CD4-positive, alpha-beta T cell treated with Interleukin-15 for 4 hours (primary cell): ENCODE measurements around the gene CACNA2D1.
"Not testable (repeated sequence)": the region's sequence is repeated elsewhere in the genome, so short reads cannot be mapped to it uniquely, and the experiment has no call there.

Source experiments
- DNase-seq: peaks from one replicate; pipeline ENCODE4 v3.0.0-alpha.2; 2020; ENCODE audit warnings: low spot score

Gene CACNA2D1

DNA sequence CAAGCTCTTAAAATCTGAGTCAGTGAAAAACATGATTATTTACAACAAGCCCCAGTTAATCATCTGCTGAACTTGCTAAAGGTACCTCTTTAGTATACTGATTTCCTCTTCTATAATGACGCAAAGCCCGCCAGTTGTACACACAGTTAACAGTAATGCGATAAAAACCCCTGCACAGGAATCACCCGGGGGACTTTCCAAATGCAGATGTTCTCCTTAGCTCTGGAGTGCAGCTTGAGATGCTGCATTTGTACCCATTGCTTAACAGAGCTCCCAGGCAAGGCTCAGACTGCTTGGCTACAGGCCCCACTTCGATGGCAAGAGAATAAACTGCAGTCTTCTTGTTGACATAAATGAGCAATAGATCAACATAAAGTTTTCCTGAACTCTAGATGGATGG, 394.1 kb downstream of the CACNA2D1 start:
- DNase-seq, result no peak

DNA sequence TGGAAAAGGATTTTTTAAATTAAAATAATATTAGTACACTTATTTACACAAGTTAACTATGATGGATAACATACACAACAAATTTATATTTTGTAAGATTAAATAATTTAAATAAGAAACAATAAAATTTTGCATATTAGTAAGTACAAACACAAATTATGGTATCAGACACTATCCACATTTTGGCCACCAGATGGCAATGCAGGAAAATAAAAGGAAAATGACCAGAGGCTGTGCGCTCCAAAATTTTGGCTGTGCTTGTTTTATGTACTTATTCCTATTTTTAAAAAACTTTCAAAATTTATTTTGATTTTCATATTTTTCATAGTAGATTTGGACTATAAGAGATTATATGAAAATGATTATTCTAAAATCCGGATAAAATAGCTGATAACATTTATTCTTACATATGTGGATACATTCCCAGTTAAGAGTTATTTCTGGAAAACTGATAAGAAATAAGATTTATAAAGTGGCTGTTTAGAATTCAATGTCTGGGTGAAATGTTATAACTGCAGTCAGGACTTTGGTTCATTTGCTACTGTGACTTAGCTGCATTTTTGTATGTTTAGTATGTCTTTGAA, 399.0 kb downstream of the CACNA2D1 start:
- no peak for DNase-seq

DNA sequence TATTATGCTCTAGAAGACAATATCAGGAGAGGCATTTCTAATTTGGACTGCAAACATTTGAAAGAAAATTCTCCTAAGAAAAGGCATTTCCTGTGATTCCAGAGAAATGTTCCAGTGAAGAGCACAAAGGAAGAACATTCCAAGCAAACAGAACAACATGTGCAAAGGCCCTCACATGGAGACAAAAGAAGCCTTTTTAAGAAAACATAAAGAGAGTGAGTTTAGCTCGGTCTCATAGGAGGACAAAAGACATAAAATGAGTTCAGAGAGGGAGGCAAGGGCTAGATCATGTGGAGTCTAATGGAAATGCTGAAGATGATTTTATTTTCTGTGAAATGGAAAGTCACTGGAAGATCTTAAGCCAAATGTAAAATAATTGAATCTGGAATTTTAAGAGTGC, 404.0 kb downstream of the CACNA2D1 start:
- no peak for DNase-seq

DNA sequence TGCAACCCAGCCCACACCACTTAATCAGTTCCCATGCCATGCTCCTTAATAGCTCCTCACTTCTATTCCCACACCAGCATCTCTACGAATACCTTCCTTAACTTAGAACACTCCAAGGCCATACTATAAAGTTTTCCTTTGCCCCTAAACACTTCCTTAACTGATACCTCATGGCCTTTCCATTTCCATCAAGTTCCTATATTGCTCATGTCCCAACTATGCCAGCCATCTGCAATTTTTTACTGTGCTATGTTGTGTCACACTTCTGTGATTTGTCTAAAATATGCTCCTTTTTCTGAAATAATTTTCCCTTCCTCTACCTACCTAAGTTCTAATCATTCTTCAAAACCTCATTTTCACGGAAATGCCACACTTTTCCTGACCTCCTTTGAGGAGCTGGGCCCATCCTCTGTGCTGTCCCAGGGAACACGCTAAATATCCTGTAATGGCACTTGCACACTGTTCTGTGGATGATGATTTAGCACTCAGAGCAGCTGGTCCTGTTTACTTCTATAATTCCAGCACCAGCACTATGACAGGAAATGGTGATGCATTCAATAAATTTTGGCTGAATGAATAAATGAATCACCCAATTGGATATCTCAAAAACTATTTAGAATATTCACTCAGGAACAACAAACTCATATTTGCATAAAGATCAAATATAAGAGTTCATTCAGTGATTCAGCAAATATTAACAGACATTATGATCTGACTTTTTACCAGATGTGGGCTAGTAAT, 407.3 kb downstream of the CACNA2D1 start:
- DNase-seq, result no peak

DNA sequence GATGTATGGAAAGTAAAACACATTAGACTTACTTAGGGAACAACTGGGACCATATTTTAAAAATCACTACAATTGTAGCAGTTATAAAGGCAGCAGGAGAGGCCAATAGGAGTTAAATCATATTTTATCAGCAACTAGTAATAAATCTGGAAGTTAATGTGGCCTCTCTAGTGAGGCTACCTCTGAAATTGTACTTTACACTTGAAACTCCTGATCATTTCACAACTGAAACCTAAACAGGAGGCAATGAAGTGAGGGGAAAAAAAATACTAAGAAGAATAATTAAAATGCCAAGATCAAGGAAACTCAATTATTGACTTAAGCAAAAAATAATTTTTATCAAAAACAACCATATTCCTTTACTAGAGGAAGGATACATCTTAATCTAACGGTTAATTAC, 408.1 kb downstream of the CACNA2D1 start:
- no peak for DNase-seq

- no peak for DNase-seq
These were observed 410.7 kb downstream of the CACNA2D1 start for GRCh38 chr7:82032901-82033300.

DNA sequence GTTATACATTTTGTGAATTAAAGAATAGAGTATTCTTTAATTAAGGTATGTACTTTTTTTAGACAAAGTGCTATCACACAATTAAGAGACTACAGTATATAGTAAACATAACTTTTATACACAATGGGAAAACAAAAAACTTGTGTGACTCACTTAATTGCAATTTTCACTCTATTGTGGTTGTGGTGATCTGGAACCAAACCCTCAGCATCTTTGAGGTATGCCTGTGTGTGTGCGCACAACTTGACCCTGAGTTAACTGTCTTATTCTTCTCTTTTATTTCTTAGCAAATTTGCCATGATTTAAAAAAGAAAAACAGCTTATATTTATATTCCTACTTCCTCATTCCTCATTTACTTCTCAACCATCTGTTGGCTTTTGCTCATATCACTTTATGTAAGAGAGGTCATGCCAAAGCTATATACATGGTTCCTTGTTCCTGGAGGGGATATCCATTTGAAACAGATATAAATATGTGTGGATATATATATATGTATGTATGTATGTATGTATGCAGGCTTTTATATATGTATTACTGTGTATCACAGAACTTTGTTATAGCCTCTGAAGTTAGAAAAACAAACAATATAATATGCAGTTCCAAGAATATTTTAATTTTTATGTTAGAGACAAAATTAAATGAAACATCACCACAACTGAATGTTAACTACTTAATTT, 414.2 kb downstream of the CACNA2D1 start:
- no peak for DNase-seq

- DNase-seq, result no peak
These were observed 415.5 kb downstream of the CACNA2D1 start for GRCh38 chr7:82028097-82028496.

GRCh38 chr7:82021713-82022112, 421.9 kb downstream of the CACNA2D1 start:
- DNase-seq, result no peak

DNA sequence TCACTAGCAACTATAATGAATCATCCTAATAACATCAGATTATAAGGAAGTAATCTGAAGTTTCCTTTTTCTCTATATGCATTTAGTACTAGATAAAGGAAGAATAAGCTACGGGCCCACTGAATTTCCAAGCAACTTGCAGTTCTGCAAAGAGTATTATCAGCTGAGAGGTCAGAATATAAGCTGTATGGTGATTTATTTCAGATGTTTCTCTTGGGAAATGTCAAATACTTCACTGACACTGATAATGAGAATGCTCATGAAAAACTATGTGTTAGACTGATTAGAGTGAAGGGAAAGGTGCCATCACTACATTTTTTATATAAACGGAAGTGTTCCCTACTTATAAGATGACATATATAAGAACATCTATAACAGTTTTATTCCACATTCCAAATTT, 422.5 kb downstream of the CACNA2D1 start:
- DNase-seq, result no peak

DNA sequence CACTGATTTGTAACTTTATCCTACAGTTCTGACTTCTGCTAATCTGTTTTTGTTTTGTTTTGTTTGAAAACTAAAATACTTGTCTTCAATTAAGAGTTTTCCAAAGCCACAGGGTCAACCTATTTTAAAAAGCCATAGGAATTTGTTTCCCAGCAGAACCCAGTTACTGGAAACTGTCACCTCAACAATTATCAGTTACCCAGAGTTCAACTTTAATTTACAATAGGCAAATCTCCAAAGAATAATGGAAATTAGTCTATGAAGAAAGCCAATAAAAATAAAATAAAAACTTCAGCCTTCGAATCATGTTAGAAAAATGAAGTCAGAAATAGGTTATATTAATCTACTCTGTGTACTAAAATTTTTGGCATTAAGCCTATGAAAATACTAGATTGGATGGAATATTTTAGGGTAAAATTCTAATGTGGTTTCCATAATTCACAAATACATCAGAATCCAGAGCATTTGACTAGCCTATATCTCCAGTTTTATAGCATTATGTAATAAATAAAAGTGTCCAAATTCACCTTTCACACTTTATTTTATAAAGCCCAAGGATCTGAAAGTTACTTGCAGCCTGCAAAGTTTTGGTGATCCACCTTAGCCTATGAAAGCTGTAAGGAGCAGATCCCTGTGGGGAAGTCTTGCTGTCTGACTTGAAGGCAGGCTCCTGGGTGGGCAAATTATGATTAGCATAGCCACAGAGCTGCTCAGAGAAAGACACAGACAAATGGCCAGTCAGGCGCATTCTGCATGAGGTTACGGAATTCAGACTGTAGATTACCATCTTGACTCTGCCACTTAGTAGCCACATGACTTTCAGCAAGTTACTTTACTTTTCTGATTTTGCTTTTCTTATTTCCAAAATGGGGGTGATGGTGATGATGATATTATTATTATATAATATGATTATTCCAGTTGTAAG, 423.8 kb downstream of the CACNA2D1 start:
- DNase-seq, result no peak

GRCh38 chr7:82018226-82018625, 425.4 kb downstream of the CACNA2D1 start:
- DNase-seq, result no peak

- DNase-seq, result no peak
These were observed 426.1 kb downstream of the CACNA2D1 start for GRCh38 chr7:82017334-82017943.

DNA sequence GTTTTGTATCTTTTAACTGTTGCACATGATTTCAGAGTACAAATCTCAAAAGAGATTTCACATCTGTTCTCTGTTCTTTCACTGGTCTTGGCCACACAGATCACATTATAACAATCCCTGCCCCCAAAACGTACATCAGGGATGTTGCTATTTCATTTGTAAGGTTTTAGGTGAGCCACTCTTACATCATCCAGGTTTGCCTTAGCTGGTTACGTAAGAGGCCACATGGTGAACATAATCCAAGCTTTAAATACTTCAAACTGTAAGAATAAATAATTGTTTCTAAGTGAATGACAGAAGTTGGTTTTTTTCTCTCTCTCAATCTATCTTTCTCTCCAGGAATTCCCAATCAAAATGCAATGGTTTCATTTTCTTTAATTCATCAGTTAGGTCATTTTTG, 427.8 kb downstream of the CACNA2D1 start:
- no peak for DNase-seq

DNA sequence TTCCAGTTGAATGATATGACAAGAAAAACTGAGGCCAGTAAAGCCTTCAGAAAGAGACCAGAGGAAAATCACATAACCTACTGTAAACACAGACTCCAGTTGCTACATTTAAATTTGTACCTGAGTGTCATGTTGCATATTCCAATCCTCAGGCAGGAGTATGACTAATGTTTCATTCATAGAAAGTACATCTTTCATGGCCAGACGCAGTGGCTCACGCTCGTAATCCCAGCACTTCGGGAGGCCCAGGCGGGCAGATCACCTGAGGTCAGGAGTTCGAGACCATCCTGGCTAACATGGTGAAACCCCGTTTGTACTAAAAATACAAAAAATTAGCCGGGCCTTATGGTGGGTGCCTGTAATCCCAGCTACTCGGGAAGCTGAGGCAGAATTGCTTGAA, 429.0 kb downstream of the CACNA2D1 start:
- not testable (repeated sequence) for DNase-seq

DNA sequence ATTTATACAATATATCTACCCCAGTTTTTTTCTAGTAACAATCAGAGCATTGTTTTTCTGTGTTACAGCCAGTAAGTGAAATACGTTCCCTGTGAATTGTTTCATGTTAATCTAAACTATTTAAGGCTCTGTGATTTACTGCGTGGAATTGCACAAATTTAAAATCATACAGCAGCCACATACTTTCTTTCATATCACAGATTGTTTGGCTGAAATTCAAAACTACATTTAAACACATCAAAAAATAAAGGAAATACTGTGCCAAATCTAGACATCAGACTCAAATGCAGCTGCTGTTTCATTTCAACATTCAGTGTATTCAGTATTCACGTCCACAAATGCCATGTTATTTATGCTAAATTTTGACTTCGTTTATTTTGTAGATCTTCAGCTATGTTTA, 431.1 kb downstream of the CACNA2D1 start:
- no peak for DNase-seq

- no peak for DNase-seq
These were observed 433.2 kb downstream of the CACNA2D1 start for GRCh38 chr7:82010416-82010815.

DNA sequence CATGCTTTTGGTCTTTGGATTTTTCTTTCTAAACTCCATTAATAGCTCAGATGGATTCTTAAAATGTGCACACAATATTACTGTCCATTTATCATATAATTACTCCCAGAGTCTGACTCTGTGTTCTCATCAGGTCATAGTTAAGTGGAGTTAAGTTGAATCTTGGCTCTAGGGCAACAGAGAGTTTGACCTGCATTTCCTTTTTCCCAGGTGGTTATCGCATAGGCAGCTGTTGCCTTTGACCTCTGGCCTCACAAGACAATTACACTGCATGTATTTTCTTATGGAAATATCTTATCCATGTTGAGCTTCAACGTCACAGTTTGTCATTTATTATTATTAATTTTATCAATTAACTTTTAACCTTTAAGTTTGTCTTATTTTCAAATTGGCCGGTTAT, 436.3 kb downstream of the CACNA2D1 start:
- DNase-seq, result no peak

- no peak for DNase-seq
These were observed 438.5 kb downstream of the CACNA2D1 start for GRCh38 chr7:82005056-82005455.

GRCh38 chr7:81993186-81993585, 450.4 kb downstream of the CACNA2D1 start:
- DNase-seq, result no peak

DNA sequence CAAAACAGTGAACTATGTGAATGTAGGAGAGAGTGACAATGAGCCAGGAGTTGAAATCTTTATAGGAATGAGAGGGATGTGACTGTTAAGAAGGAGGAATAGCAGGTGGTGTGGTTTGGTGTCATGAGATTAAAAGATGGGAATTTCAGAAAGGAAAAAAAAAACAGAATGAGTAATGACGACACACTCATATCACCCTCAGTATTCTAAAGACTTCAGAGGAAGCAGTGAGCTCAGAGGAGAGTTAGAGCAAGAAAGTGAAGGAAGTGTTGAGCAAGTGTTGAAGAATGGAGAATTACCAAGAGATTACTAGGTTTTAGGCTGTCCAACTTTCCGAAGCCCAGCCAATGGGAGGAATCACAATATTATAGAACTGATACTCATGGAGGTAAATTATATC, 453.2 kb downstream of the CACNA2D1 start:
- DNase-seq, result no peak
